Psoas muscle (tissue), 8 donors: ENCODE measurements around the gene SGO1. TPM values are rescaled to one million over a fixed set of nuclear protein-coding genes. Genes with fewer than 3 reads are reported as not detected.
A peak's percentile ranks its signal among the peaks of the same experiment; 100 is the strongest.

Experiments used
- ATAC-seq, 4 donors: fragments of 200-7000 bp; cut with Tn5 transposase; one replicate each; pipeline ENCODE4 v1.9.1; 2020; ENCODE audit warnings: moderate library complexity in 3 of 4, mild to moderate bottlenecking in 2 of 4
- DNase-seq, 2 donors: peaks; one replicate each; pipeline ENCODE4 v3.0.0-alpha.2; 2020
- H3K27ac ChIP-seq: fragments of 200-600 bp; one replicate; pipeline ENCODE4 v1.8.0; 2022
- H3K27me3 ChIP-seq, 3 donors: fragments of 200-600 bp in 1 of 3; one replicate each; pipeline versions ENCODE4 v1.6.1 to v1.8.0; 2013 to 2022; ENCODE audit warnings: low read length in 2 of 3, mild to moderate bottlenecking in 2 of 3, moderate library complexity in 1 of 3; ENCODE audit not compliant: insufficient read depth in 3 of 3
- H3K36me3 ChIP-seq, 2 donors: fragments of 200-600 bp in 1 of 2; one replicate each; pipeline versions ENCODE4 v1.6.1 to v1.8.0; 2013 to 2022; ENCODE audit warnings: low read depth in 1 of 2, mild to moderate bottlenecking in 1 of 2, moderate library complexity in 1 of 2; ENCODE audit not compliant: insufficient read depth in 1 of 2
- H3K4me1 ChIP-seq: fragments of 200-600 bp; one replicate; pipeline ENCODE4 v1.8.0; 2022
- H3K4me3 ChIP-seq: fragments of 200-600 bp; one replicate; pipeline ENCODE4 v1.8.0; 2022; ENCODE audit warnings: mild to moderate bottlenecking
- H3K9me3 ChIP-seq: fragments of 200-600 bp; one replicate; pipeline ENCODE4 v1.8.0; 2022
- WGBS, 3 donors: extraction: QIAGEN DNeasy Blood & Tissue Kit; methylation state at CpG; one replicate each; pipeline versions ENCODE4 v1.1.6 to v1.1.7; 2013; 5-methylcytosine and 5-hydroxymethylcytosine counted together
- intact Hi-C, 2 donors: fragments of 100-400 bp; cut with DNase I; formaldehyde crosslinking; loops; one replicate each; pipeline versions ENCODE4 v1.11.0 to v1.14.2; 2022
- polyA plus RNA-seq, 3 donors: library from polyadenylated mRNA; stranded (reverse); fragments of 200-250 nt; gene quantifications; one replicate each; pipeline ENCODE4 v1.2.3, GENCODE V29; 2013
- total RNA-seq, 4 donors: library from RNA; stranded (reverse); fragmentation: NEBNext Ultra II Directional in 2 of 4; extraction: Animal tissue kit (Norgen Biotek cat#: 25700) in 2 of 4; gene quantifications; one replicate each; pipeline versions ENCODE4 v1.2.1 to v1.2.4, GENCODE V29; 2021 to 2023
- TF ChIP-seq, protein P1 (sequence below): fragments of 200-600 bp; IDR thresholded peaks from one replicate; pipeline ENCODE4 v1.8.0; 2022; ENCODE audit warnings: antibody characterized with exemption
- donor health status: healthy with polysubstance abuse.
- donor health status: DM: no; HTN: no; CAD: no; lungs with moderate emphysema.
- donor health status: Bipolar disorder and iron deficiency.
- donor health status: healthy.
- donor health status: DM: yes; HTN: yes; CAD: no.
- donor health status: DM: no; HTN: no; CAD: no.
- donor health status: DM: no; HTN: no; CAD: no.
- donor health status: DM: yes; HTN: yes; CAD: no.

Gene SGO1
- total and polyA plus RNA-seq, 7 donors: 0.03 to 0.05 TPM; not detected in 5

GRCh38 chr3:20201143-20201542 is 15.1 kb upstream of the SGO1 start:
- Histone ChIP-seq H3K4me1 (no peaks in the 10 kb centered on the region), H3K4me3 (no peak overlapping the region), H3K27me3 (no peaks in the 10 kb centered on the region), H3K9me3 (no peaks in the 10 kb centered on the region), H3K36me3 (no peaks in the 10 kb centered on the region), H3K27ac (no peak overlapping the region)
- intact Hi-C loops: no loop called here
- no peak for DNase-seq
- TF ChIP-seq, protein P1, sequence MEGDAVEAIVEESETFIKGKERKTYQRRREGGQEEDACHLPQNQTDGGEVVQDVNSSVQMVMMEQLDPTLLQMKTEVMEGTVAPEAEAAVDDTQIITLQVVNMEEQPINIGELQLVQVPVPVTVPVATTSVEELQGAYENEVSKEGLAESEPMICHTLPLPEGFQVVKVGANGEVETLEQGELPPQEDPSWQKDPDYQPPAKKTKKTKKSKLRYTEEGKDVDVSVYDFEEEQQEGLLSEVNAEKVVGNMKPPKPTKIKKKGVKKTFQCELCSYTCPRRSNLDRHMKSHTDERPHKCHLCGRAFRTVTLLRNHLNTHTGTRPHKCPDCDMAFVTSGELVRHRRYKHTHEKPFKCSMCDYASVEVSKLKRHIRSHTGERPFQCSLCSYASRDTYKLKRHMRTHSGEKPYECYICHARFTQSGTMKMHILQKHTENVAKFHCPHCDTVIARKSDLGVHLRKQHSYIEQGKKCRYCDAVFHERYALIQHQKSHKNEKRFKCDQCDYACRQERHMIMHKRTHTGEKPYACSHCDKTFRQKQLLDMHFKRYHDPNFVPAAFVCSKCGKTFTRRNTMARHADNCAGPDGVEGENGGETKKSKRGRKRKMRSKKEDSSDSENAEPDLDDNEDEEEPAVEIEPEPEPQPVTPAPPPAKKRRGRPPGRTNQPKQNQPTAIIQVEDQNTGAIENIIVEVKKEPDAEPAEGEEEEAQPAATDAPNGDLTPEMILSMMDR: no peak
- no peak for ATAC-seq

- TF ChIP-seq, protein P1: no peak
- H3K9me3 ChIP-seq: no peaks in the 10 kb centered on the region
- no peaks in the 10 kb centered on the region for H3K4me1 ChIP-seq
- H3K4me3 ChIP-seq: no peak overlapping the region
- no peak for ATAC-seq
- H3K27me3 ChIP-seq: no peaks in the 10 kb centered on the region
- WGBS, 3 donors: 92 to 94% (median 93%) methylated on average over 3 of the region's 3 CpGs
- H3K27ac ChIP-seq: no peak overlapping the region
- no peak for DNase-seq
- intact Hi-C loops: no loop called here
- H3K36me3 ChIP-seq: no peaks in the 10 kb centered on the region
Observed at GRCh38 chr3:20197775-20198174, 11.8 kb upstream of the SGO1 start.

GRCh38 chr3:20194793-20195460 is 8.9 kb upstream of the SGO1 start:
- H3K4me3 ChIP-seq: no peak overlapping the region
- intact Hi-C loops: no loop called here
- no peaks in the 10 kb centered on the region for H3K4me1 ChIP-seq
- 93 to 95% (median 94%) methylated on average over 7 of the region's 7 CpGs for WGBS, 3 donors
- TF ChIP-seq, protein P1: no peak
- H3K36me3 ChIP-seq: no peaks in the 10 kb centered on the region
- no peaks in the 10 kb centered on the region for H3K27me3 ChIP-seq
- no peak overlapping the region for H3K27ac ChIP-seq
- ATAC-seq (no peak), DNase-seq (no peak)
- no peaks in the 10 kb centered on the region for H3K9me3 ChIP-seq

DNA sequence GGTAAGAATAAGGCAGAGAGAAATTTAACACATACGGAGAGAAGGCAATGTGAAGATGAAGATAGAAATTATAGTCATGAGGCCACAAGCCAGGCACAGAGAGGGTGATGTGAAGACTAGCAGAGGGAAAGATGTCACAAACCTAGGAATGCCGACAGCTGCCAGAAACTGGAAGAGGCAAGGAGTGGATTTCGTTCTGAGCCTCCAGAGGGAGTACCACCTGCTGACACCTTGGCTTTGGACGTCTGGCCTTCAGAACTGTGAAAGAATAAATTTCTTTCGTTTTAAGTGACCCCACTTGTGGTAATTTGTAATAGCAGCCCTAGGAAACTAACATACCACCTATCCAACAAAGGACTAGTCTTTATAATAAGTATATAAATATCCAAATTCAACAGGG is 5.0 kb upstream of the SGO1 start:
- peaks cover 4% of the 10 kb centered on the region for H3K4me1 ChIP-seq
- H3K27ac ChIP-seq: no peak overlapping the region
- 46 to 58% (median 56%) methylated on average over 5 of the region's 5 CpGs for WGBS, 3 donors
- H3K9me3 ChIP-seq: no peaks in the 10 kb centered on the region
- intact Hi-C loops: no loop called here
- H3K4me3 ChIP-seq: no peak overlapping the region
- DNase-seq (no peak), ATAC-seq (no peak)
- TF ChIP-seq, protein P1: no peak
- H3K36me3 ChIP-seq: no peaks in the 10 kb centered on the region
- no peaks in the 10 kb centered on the region for H3K27me3 ChIP-seq

- 2% methylated on average over 9 of the region's 9 CpGs for WGBS, 3 donors
- no peaks in the 10 kb centered on the region for H3K27me3 ChIP-seq
- no peaks in the 10 kb centered on the region for H3K9me3 ChIP-seq
- intact Hi-C loops: loop anchor here (5.0 to 10.0 kb wide), 3 partner anchors 149 to 239 kb away; partner anchors contain the start of gene RAB5A (in 2 of the 2)
- no peaks in the 10 kb centered on the region for H3K36me3 ChIP-seq
- peak overlapping the region; percentile 87 for H3K27ac ChIP-seq
- peaks cover 9% of the 10 kb centered on the region for H3K4me1 ChIP-seq
- TF ChIP-seq, protein P1: no peak
- ATAC-seq: peak in 2 of 4 donors; percentile 13 to 45
- no peak for DNase-seq
- H3K4me3 ChIP-seq: peak overlapping the region; percentile 74
Observed at GRCh38 chr3:20186600-20187004, 596 bp upstream of the SGO1 start.
